Spleen (tissue), 7 donors: ENCODE data around the gene NUAK2.

Experiments
- POLR2A ChIP-seq, 3 donors: fragments of 450-650 bp; IDR thresholded peaks; one replicate each; pipeline ENCODE4 v1.5.1; 2017; ENCODE audit warnings: antibody characterized with exemption in 3 of 3, mild to moderate bottlenecking in 1 of 3
- TF ChIP-seq, protein P1 (sequence below), 11 experiments: fragments of 200-600 bp in 7 of 11; fragments of 450-650 bp in 4 of 11; sonication (generic) in 4 of 11; IDR thresholded peaks in 8 of 11; conservative IDR thresholded peaks in 3 of 11; 1 replicate in 7 of 11; 2 replicates in 4 of 11; pipeline versions ENCODE4 v1.4.0 to v1.8.0; 2016 to 2021; ENCODE audit warnings: antibody characterized with exemption in 11 of 11, inconsistent platforms in 4 of 11, mild to moderate bottlenecking in 1 of 11
- donor health status: DM: no; HTN: no; CAD: no; lungs with moderate emphysema.
- donor health status: DM: no; HTN: no; CAD: no.
- donor health status: DM: no; HTN: no; CAD: no.

DNA sequence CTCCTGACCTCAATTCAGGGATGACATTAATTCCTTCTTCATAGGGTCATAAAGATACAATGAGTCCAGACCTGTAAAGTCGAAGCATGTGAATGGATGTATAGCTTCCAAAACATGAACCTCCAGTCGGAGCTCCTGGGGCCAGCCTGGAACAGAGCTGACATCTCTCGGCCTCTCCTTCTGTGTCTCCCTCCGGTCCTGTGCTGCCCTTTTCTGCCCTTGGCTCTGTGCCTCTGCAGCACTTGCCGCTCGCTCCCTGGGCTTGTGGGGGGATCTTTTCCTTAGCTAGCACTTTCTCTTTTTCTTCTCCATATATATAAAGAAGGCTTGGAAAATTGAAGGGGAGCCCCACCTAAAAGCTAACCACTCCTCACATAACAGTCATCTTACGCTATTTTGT is 51.3 kb downstream of the NUAK2 start:
- no peak for TF ChIP-seq POLR2A (IDR thresholded peaks at IDR 0.05)
- TF ChIP-seq, protein P1, sequence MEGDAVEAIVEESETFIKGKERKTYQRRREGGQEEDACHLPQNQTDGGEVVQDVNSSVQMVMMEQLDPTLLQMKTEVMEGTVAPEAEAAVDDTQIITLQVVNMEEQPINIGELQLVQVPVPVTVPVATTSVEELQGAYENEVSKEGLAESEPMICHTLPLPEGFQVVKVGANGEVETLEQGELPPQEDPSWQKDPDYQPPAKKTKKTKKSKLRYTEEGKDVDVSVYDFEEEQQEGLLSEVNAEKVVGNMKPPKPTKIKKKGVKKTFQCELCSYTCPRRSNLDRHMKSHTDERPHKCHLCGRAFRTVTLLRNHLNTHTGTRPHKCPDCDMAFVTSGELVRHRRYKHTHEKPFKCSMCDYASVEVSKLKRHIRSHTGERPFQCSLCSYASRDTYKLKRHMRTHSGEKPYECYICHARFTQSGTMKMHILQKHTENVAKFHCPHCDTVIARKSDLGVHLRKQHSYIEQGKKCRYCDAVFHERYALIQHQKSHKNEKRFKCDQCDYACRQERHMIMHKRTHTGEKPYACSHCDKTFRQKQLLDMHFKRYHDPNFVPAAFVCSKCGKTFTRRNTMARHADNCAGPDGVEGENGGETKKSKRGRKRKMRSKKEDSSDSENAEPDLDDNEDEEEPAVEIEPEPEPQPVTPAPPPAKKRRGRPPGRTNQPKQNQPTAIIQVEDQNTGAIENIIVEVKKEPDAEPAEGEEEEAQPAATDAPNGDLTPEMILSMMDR (IDR thresholded peaks at IDR 0.05 in 8 of 11, conservative IDR thresholded peaks at IDR 0.05 in 3 of 11), result no peak
